Neural crest cell (in vitro differentiated cells): ENCODE results near the gene ENTPD3. TPM values are rescaled to one million over a fixed set of nuclear protein-coding genes. Genes with fewer than 3 reads are reported as not detected.

Experiments
- DNase-seq: peaks from one replicate; pipeline ENCODE4 v3.0.0; 2021; ENCODE audit warnings: low read depth, mixed read lengths, low spot score
- H3K27ac Mint-ChIP-seq: one replicate; pipeline ENCODE4 v1.8.0; 2021; ENCODE audit warnings: mild to moderate bottlenecking, mixed read lengths; ENCODE audit not compliant: unreplicated experiment
- H3K27me3 Mint-ChIP-seq: 2 replicates; pipeline ENCODE4 v1.8.0; 2021; ENCODE audit warnings: low read depth, mild to moderate bottlenecking, mixed read lengths
- H3K36me3 Mint-ChIP-seq: 2 replicates; pipeline ENCODE4 v1.8.0; 2021; ENCODE audit warnings: low read depth, mild to moderate bottlenecking, mixed read lengths
- H3K4me1 Mint-ChIP-seq: 2 replicates; pipeline ENCODE4 v1.8.0; 2021; ENCODE audit warnings: mixed read lengths
- H3K4me3 Mint-ChIP-seq: one replicate; pipeline ENCODE4 v1.8.0; 2021; ENCODE audit warnings: mild to moderate bottlenecking, mixed read lengths
- H3K9me3 Mint-ChIP-seq: 2 replicates; pipeline ENCODE4 v1.8.0; 2021; ENCODE audit warnings: mixed read lengths
- CTCF ChIP-seq: fragments of 200-600 bp; sonication (generic); conservative IDR thresholded peaks from 2 replicates; pipeline ENCODE4 v1.5.0; 2021; ENCODE audit warnings: antibody characterized with exemption, mild to moderate bottlenecking
- total RNA-seq: library from RNA; stranded (reverse); gene quantifications from 2 replicates; pipeline ENCODE4 v1.2.1, GENCODE V29; 2021

ENTPD3 gene
- total RNA-seq, 1 donor from 2014 or later, result not detected

DNA sequence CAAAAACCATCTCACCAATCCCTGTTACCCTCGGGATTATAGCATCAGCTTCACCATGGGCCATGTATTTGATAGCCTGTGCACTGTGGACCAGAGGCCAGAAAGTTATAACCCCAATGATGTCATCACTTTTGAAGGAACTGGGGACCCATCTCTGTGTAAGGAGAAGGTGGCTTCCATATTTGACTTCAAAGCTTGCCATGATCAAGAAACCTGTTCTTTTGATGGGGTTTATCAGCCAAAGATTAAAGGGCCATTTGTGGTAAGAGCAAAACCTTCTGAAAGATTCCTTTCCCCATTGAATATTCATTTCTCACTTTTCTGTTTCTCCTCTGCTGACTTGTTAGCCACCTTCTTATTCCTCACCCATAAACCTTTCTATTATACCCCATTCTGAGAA lies 35.9 kb downstream of the ENTPD3 start:
- Mint-ChIP-seq H3K36me3 (no peaks in the 10 kb centered on the region), H3K27ac (no peak overlapping the region), H3K4me3 (no peak overlapping the region), H3K27me3 (peaks cover 1% of the 10 kb centered on the region), H3K9me3 (no peaks in the 10 kb centered on the region), H3K4me1 (no peaks in the 10 kb centered on the region)
- TF ChIP-seq CTCF, result no peak
- DNase-seq, result no peak

DNA sequence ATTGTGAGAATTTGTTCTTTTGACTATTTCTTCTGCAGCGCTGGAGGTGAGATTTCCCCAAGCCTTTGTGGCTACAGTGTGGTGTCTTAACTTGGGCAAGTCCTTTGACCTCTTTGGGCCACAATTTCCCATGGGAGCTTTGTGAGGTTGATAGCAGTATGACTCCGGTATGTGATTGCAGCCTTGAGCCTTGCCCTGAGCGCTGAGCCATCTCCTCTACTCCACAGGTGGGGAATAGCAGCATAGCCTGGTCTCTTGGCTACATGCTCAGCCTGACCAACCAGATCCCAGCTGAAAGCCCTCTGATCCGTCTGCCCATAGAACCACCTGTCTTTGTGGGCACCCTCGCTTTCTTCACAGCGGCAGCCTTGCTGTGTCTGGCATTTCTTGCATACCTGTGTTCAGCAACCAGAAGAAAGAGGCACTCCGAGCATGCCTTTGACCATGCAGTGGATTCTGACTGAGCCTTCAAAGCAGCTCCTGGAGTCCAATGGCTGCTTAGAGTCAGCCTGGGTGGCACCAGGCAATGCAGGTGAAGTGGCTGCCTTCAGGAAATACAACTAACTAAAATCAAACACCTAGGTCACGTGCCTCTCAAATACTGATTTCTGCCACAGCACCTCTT lies 40.2 kb downstream of the ENTPD3 start:
- Mint-ChIP-seq H3K9me3 (no peaks in the 10 kb centered on the region), H3K36me3 (no peaks in the 10 kb centered on the region), H3K27ac (no peak overlapping the region), H3K4me3 (no peak overlapping the region), H3K27me3 (peaks cover 5% of the 10 kb centered on the region), H3K4me1 (no peaks in the 10 kb centered on the region)
- no peak for TF ChIP-seq CTCF
- no peak for DNase-seq

DNA sequence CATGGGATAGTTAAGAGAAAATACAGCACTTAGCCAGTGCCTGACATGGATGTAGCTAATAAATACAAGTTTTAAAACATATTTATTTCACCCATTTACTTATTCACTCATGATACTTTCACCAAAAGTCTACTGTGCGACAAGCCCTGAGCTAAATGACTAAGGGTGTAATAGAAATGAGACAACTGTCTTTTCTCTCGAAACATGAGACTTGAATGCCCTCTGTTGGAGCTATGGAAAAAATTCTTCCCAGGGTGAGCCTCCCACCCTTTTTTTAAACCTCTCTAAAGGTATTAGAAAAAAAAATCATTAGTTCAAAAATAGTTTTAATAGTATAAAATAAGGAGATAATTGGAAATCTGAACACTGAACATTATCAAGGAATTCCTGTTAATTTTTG lies 45.8 kb downstream of the ENTPD3 start:
- H3K27ac Mint-ChIP-seq, result no peak overlapping the region
- H3K4me1 Mint-ChIP-seq, result no peaks in the 10 kb centered on the region
- TF ChIP-seq CTCF, result no peak
- H3K27me3 Mint-ChIP-seq, result peaks cover 5% of the 10 kb centered on the region
- DNase-seq, result no peak
- H3K36me3 Mint-ChIP-seq, result no peaks in the 10 kb centered on the region
- no peaks in the 10 kb centered on the region for H3K9me3 Mint-ChIP-seq
- no peak overlapping the region for H3K4me3 Mint-ChIP-seq

DNA sequence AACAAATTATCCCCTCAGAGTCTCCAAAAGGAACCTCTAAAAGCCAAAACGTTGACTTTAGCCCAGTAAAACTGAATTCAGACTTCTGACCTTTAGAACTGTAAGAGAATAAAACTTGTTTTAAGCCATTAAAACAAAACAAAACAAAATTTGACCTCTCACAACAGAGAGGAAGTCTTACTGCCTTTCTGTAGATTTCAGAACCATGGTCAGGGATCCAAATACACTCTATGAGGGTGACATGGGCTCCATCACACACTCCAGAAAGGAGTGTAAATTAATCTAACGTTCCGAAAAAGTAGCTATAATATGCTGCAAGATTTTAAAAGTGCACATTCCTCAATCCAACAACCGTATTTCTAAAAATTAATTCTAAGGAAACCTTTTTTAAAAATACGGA lies 50.9 kb downstream of the ENTPD3 start:
- no peak for DNase-seq
- Mint-ChIP-seq H3K27ac (no peak overlapping the region), H3K36me3 (no peaks in the 10 kb centered on the region), H3K4me3 (no peak overlapping the region), H3K9me3 (peaks cover 3% of the 10 kb centered on the region), H3K27me3 (no peaks in the 10 kb centered on the region), H3K4me1 (no peaks in the 10 kb centered on the region)
- TF ChIP-seq CTCF, result no peak

DNA sequence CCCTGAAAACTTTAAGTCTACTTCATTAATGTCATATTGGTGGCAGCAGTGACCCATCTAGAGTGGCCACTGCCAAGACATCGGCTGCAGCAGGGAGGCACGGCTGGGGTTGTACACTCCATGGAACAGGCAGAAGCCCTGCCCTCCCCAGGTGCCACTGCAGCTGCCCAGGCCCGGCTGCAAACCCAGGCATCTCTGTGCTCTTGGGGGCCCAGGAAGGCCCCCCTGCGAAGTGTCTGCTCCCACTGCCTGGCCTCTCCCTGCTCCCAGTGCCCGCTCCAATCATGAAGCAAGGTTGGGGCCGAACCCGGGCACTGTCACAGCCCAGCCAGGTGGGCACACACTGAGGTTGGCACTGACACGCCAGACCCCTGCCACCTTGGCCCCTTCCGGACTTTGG lies 58.1 kb downstream of the ENTPD3 start:
- DNase-seq, result no peak
- Mint-ChIP-seq H3K4me1 (no peaks in the 10 kb centered on the region), H3K36me3 (no peaks in the 10 kb centered on the region), H3K27me3 (no peaks in the 10 kb centered on the region), H3K4me3 (no peak overlapping the region), H3K27ac (no peak overlapping the region), H3K9me3 (peaks cover 3% of the 10 kb centered on the region)
- no peak for TF ChIP-seq CTCF
